Fibroblast of peridontal ligament (primary cell): Measurements from ENCODE around the gene TTLL11.

ENCODE experiments used
- DNase-seq: peaks from one replicate; pipeline ENCODE4 v3.0.0-alpha.2; 2010; ENCODE audit errors: extremely low read depth

The TTLL11 gene

DNA sequence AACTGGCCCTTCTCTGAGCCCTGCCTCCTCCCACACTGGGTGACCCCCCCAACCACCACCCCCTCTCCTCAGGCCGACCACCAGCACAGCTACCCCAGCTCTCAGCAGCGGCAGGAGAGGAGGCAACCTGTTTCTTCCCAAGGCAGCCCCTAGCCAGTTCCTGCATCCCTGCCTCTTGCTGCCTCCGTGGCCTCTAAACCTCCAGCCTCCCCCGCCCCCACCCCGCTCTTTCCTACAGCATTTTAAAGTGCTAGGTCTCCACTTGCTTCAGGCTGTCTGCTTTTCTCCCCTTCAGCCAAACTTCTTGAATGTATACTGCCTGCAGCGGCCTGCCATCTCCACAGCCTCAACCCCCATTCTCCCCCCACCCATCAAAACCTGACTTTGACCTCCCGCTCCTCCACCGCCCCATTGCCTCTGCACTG is 306.1 kb downstream of the TTLL11 start:
- DNase-seq, result no peak

DNA sequence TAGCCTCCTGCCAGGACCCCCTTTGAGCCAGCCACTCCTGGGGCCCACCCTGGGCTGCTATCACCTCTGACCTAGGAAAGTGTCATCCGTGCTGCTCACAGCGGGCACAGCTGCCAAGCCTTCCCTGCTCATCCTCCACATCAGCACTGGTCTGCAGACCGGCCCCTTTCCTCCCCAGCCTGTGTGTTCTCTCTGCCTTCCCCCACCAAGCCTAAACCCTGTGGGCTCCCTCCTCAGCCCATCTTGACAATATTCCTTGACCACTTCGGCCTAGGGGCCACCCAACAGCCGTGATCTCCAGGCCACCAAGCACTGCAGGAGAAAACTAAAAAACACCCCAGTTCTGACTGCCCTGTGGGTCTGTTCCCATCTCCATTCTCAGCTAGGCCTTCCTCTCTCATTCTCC is 306.6 kb downstream of the TTLL11 start:
- no peak for DNase-seq

DNA sequence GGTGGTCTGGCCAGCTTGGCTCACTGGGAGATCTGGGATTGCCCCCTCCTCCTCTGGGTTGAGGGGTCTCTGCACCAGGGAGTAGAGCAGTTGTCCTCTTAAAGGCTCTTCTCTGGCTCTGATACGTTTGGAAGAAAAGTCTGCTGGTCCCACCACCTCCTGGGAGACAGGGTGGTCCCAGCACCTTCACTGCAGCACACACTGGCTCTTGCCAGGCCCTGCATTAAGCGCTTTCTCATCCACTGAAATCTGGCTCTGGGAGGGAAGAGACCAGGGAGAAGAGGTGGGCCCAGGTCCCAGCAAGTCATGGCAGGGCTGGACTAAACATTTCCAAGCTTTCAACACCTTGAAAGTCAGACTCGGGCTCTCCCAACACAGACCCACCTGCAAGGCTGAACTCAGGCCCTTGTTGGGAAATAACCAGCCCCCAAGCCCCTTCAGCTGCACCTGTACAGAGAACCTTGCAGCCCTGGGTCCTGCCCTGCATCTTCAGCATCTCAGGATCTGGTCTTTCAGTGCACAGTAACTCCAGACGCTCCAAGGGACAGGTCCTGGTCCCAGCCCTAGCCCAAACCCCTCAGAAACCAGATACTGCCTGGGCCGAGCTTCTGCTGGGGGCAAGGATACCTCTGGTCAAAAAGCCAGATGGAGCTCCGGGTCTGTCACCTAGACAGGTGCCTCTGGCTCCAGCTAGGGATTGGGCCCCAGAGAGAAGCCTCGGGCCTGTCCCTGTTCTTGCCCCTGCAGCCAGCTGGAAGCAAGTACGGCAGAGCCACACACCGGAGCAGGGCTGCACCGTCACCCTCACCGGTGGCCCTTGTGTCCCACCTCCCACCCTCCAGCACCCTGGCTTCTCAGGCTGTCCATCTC is 307.2 kb downstream of the TTLL11 start:
- DNase-seq, result no peak

DNA sequence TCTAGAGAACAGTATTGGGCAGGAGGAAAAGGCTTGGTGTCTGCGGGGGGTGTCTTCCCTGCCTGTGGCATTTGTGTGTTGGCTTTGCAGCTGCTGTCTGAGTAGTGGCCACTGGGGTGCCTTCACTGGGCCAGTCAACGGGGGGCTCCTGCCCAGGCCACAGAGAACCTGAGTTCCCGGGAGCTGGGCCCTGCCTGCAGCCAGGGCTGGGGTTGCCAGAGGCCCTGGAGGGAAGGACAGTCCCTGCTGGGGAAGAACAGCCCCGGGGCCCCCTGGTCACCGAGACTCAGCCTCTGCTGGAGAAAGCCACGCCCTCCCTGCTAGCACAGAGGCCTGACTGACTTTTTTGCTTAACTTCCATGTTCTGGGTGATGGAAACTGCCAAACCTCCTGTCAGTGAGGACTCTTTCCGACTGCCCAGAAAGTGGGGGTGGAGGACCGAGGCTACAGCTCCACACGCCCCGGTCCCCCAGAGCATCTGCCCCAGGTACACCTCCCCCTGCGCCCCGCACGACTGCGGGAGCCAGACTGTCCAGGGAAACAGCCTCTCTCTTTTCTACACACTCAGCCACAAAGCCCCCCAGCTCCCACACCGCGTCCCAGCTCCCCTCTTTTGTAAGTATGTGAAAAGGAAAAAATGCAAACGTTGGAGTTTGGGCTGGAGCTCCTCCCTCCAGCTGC is 308.2 kb downstream of the TTLL11 start:
- DNase-seq, result no peak

DNA sequence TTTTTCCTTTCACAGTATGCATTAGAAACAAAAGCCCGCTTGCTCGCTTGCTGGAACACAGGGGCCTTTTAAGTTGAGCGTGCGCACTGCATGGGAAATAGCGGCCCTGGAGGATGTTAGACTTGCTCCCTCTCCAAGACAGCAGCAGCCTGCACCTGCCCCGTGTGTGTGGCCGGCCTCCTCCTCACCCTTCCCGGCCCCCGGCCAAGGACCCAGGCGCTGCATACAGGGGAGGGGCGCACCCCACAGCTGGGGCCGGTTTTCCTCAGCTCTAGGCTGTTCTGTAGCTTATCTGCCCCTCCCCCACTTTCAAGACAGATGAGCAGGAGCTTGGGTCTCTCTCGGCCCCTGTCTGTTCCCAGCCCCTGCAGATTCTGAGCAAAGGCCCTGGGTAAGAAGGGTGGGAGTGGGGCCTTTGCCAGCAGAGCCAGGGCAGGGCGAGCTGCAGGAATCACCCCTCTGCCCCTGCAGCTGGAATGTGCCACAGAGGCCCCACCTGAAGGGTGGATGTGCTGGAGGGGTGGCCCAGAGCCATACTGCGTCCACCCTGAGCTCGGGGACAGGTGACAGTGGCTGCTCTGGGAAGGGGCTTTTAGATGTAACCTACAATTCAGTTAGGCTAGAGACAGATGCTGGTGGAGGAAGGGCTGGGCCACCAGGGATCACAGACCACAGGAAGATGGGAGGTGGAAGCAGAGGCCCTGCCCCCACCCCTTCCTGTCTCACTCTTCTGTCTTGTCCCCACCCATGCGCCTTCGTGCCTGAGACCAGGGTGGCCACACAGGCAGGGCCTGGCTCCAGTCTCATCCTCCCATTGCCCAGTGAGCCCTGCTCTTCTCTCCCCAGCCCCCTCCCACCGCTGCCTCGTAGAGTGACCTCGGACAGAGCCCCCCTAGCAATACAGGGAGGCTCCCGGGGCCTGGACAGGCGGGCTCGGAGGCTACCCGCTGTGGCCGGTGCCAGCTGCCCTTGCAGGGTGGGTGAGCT is 309.3 kb downstream of the TTLL11 start:
- DNase-seq, result no peak

DNA sequence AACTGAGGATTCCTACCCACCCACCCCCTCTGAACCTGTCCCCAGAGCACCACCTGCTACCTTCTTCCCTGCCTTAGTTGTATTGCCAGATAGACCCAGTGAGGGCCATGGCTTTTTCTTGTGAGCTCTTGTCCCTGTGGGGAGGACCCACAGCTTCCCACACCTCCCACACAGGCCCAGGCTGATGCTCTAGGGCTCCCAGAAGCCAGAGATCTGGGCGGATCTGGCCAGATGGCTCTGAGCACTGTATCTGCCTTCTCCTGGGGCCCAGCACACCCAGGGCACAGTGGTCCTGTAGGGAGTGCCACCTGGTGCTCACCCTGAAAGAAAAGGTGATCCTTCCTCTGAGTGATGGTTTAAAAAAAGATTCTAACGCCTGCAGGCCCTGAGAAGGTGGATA is 310.0 kb downstream of the TTLL11 start:
- no peak for DNase-seq

DNA sequence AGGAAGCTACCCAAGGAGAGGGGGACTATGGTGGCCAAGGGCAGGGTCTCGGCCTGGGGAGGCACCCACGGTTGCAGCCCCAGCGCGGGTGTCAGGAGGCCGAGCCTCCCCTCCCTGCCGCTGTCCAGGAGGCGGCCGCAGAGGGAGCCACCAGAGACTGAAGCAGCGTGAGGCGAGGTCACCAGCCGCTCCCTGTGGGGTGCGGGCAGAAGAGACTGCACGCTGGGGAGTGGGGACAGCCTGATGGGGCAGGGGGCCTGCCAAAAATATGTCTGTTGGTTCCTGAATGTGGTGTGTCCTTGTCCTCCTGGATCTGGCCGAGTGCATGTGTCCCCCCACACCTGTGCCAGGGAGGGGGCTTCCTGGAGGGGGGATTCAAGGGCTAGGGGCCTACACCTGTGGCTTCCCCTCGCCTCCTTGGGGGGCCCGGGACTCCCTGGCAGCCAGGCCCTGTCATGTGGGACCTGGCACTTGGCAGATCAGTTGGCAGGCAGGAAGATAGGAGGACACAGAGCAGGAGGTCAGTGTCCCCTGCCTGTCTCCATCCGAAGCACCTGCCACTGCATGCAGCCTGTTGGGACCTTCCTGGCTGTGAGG is 310.5 kb downstream of the TTLL11 start:
- DNase-seq, result no peak

DNA sequence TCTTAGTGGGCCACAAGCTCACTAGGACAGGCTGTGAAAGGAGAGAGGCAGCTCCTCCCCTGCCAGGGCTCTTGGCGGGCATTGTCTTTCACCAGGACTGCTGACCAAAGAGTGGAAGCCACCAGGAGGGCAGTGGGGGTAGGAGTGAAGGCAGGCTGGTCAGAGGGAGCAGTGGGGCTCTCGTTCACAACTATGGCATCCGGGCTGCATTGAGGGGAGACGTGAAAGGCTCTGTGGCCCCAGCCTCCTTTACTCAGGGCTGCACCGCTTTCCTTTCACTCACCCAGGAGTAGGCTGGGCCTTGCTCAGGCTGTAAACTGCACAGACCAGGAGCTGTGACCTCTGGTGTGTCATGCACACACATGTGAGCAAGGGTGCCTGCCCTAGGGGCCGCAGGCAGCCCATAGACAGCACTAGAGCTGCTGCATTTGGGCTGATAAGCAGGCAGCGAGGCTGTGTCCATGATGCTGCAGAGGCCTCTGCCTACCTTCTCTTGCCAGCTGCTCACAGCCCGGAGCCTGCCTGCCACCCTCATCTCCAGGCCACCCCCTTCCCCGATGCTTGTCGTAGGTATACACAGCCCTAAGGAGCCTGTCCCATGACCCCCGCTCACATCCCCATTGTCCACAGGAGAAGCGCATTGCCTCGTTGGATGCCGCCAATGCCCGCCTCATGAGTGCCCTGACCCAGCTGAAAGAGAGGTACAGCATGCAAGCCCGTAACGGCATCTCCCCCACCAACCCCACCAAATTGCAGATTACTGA is 311.2 kb downstream of the TTLL11 start:
- no peak for DNase-seq

DNA sequence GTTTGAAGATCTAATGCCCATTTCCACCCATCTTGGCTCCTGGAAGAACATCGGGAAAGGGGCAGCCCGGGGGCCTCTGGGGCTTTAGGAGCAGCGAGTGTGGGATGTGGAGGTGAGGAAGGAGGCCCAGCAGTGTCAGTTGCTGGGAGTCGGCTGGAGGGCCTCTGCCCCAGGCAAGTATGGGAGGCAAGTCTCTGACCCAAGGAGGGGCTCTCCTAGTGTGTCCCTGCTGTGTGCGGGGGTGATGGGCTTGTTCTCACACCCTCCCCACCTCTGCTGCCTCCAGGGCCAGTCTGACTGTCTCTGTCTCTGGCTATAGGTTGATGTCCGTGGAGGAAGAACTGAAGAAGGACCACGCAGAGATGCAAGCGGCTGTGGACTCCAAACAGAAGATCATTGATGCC is 312.0 kb downstream of the TTLL11 start:
- DNase-seq, result no peak

DNA sequence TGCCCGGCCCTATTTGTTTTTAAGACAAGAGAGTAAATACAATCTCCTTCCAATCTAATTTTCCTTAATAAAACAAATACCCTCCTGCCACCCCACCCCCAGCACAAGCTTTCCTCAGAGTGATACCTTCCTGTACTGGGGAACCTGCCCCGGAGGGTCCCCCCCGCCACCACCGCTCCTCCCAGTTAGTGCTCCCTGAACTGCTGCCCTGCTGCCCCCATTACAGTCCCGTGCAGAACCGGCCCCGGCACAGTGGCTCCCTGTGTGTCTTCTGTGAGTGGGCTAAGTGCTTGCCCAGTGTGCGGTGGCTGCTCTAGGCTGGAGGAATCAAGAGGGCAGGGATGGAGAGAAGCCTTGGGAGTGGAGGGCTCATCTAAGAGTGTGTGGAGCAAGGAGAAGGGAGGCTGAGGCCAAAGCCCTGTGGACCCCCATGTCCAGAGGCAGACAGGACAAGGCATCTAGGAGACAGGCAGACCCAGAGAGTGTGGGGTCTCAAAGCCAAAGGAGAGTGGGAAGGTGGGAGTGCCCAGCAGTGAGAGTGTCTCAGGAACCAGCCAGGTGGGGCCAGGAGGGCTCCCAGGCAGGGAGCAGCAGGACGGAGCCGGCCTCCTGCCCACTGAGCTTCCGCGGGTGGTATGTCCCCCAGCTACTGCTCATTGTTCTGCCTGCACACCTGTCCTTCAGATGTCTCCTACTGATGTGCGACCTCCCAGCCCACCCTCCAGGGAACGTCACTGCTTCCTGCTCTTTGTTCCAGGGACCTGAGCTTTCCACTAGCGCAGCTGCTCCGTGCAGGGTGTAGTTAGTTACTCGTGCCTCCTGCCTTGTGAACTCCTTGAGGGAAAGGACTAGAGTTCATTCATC is 312.7 kb downstream of the TTLL11 start:
- no peak for DNase-seq

DNA sequence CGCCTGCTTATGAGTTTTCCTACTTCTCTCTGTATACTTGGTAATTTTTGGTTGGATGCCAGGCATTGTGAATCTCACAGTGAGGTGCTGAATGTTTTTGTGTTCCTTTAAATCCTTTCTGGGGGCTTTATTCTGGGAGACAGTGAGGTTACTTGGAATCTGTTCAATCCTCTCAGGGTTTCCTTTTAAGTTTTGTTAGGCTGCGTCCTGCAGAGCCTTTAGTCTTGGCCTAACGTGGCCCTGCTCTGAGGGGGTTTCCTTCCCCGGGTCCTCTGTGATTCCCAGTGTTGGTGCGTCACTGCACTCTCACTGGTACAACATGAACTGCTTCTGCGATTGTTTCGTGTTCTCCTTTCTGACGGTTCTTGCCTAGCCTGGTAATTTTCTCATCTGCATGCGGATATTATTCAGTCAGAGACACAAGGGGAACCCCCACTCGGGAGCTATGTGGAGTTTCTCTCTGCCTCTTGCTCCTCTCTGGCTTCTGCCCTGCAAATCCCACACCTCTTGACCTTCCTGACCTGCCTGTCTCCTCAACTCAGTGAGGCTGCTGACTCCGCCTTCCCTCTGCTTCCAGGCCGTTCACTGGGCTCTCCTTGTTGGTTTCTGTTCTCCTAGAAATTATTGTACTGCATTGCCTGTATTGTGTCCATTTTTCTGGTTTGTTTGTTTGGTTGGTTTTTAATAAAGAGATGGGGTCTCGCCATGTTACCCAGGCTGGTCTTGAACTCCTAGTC is 313.6 kb downstream of the TTLL11 start:
- no peak for DNase-seq

DNA sequence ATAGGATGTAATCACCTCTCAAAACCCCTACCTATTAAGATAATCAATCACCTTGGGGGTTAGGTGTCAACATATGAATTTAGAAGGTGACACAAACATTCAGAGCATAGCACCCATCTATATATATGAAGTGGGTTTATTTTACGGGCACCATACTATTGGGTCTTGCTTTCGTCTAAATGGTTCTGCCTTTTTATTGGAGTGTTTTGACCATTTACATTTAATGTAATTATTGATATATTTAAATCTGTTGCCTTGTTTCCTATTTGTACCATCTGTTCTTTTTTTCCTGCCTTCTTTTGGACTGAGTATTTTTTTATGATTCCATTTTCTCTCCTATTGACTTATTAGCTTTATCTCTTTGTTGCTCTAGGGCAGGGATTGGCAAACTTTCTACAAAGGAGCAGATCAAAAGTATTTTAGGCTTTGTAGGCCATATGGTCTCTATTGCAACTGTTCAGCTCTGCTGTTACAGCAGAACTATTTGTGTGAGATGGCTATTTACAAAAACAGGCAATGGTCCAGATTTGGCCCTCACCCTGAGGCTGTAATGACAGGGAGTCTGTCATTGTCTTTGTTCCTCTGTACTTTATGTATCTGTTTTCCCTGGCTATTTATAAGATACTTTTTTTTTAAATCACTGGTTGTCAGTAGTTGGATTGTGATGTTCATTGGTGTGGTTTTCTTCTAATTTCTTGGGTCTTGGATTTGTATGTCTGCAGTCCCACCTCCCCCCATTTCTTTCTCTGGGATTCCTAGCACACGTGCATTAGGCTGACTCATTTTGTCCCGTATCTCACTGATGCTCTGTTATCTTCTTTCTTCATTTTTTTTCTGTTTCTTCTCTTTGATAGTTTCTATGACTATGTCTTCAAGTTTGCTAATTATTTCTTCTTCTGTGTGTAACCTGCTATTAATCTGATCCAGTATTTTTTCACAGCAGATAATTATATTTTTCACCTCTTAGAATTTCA is 314.6 kb downstream of the TTLL11 start:
- no peak for DNase-seq

DNA sequence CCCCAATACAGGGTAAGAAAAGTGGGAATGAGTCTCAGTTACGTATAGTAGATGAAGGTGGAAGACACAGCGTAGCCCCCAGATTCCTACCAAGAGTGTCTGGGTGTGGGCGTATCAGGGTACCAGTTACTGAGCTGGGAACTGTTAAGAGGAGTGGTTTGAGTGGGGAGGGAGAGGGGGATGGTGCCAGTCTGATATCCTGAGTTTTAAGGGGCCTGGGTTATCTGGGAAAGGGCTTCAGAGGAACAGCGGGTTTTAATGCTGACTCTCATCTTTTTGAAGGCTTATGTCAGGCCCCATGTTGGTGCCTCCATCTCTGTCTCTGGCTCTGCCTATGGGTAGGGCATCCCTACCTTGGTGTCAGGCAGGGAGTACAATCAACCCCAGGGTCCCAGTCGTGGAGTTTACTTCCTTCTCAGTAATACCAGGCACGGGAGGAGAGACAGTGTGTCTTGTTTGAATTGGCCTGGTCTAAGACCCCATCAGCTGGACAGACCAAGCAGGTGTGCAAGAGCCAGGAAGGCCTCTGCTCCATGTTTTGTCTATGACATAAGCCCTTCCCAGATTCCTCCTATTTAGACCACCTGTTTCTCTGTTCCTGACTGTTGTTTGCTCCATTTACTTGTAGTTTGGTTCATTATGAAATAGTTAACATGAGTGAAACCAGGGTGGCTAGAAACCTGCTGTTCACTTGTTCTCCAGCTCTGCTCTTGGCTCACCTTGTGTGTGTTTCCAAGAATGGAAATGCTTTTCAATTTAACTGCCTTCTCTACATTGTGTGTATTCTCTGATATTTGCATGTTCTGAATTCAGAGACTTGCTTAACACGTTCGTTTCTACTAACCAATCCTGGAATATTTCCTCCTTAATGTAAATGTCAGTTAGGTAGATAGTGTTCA is 316.1 kb downstream of the TTLL11 start:
- no peak for DNase-seq

DNA sequence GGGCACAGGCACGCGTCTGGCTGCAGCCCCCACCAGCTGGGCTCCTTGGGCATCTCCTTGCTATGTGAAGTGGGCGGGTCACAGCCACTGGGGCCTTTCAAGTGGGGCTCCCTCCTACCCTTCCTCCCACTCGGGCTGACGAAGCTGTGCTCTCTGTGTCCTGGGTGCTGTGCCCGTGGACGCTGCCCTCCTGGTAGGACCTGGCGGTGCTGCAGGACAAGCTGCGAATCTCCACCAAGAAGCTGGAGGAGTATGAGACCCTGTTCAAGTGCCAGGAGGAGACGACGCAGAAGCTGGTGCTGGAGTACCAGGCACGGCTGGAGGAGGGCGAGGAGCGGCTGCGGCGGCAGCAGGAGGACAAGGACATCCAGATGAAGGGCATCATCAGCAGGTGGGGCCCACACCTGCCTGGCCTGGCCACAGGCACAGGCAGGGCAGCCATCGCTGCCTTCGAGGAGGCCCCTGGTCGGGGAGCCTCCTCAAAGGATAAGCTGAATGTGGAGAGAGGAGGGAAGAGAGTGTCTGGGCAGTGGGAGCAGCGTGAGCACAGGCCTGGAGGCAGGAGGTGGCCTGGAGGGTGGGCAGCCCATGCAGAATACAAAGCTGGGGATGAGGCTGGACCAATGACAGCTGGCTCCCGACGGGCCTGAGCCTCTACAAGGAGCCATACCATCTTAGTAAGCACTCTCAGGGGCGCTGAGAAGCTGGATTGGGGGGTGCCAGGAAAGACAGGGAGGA is 316.9 kb downstream of the TTLL11 start:
- no peak for DNase-seq

DNA sequence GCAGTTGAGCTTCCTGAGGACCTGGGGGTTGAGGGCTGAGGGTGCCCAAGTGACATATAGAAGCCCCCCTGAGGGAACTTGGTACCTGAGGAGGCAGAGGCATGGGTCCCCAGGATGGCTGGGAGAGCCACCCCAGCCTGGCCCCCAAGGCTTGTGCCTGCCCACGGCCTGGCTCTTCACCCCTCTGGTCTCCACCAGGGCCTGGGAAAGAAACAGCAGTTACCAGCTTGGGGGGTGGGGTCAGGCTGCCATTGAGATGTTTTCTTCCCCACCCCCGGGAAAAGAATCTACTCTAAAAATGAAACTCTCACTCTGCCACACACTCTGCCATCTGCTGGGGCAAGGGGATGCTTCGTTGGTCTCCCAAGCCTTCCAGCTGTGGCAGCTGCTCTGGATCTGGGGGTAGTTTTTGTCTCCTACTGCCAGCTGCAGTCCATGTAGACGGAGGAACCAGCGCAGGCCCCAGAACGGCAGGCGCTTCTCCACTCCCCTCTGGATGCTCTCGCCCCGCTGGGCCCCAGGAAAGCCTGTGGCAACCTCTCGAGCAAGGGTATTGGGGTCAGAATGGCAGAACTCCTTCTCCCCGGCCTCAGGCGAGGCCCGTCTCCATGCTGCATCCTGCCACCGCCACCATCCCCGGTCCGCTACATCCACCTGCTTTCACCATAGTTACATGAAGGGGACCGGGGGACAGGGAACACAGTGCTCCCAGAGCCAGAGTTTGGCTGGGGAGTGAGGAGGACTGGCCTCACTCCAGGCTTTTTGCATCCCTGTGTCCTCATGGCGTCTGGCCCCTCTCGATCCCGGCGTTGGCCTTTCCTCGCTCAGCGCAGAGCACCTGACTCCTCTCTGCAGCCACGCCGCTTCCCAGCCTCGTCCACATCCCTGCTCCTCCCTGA is 318.1 kb downstream of the TTLL11 start:
- no peak for DNase-seq
